ENCODE results near the gene TMCO4. TPM values are rescaled to one million over a fixed set of nuclear protein-coding genes. Genes with fewer than 3 reads are reported as not detected.
A peak's percentile ranks its signal among the peaks of the same experiment; 100 is the strongest.

Gene TMCO4
- total and polyA plus RNA-seq, 8 donors: 12.6 to 25.1 (median 17.3) TPM

GRCh38 chr1:19734472-19734999 lies 65.2 kb downstream of the TMCO4 start:
- no peaks in the 10 kb centered on the region for H3K4me1 ChIP-seq
- TF ChIP-seq, protein P1, sequence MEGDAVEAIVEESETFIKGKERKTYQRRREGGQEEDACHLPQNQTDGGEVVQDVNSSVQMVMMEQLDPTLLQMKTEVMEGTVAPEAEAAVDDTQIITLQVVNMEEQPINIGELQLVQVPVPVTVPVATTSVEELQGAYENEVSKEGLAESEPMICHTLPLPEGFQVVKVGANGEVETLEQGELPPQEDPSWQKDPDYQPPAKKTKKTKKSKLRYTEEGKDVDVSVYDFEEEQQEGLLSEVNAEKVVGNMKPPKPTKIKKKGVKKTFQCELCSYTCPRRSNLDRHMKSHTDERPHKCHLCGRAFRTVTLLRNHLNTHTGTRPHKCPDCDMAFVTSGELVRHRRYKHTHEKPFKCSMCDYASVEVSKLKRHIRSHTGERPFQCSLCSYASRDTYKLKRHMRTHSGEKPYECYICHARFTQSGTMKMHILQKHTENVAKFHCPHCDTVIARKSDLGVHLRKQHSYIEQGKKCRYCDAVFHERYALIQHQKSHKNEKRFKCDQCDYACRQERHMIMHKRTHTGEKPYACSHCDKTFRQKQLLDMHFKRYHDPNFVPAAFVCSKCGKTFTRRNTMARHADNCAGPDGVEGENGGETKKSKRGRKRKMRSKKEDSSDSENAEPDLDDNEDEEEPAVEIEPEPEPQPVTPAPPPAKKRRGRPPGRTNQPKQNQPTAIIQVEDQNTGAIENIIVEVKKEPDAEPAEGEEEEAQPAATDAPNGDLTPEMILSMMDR (IDR thresholded peaks at IDR 0.05): no peak
- no peak overlapping the region for H3K4me3 ChIP-seq
- H3K27me3 ChIP-seq: no peaks in the 10 kb centered on the region
- peak overlapping the region; percentile 22 to 84 (median 53) for H3K27ac ChIP-seq
- 65 to 72% methylated on average over 8 of the region's 8 CpGs for WGBS, 2 donors
- no peaks in the 10 kb centered on the region for H3K9me3 ChIP-seq
- intact Hi-C loops (cut with DNase I): no loop called here
- peak in 2 of 4 donors; percentile 13 to 17 for ATAC-seq
- peaks cover 0 to 14% (median 0%) of the 10 kb centered on the region in 3 donors for H3K36me3 ChIP-seq
- FAIRE-seq: no peak
- peak in 1 of 6 donors; percentile 65 for DNase-seq

- WGBS, 2 donors: 88 to 90% methylated on average over 8 of the region's 8 CpGs
- FAIRE-seq: no peak
- intact Hi-C loops (cut with DNase I): no loop called here
- no peaks in the 10 kb centered on the region for H3K27me3 ChIP-seq
- no peak overlapping the region for H3K4me3 ChIP-seq
- H3K36me3 ChIP-seq: peaks cover 0 to 14% (median 0%) of the 10 kb centered on the region in 3 donors
- H3K9me3 ChIP-seq: no peaks in the 10 kb centered on the region
- H3K27ac ChIP-seq: peak overlapping the region in 2 of 4 donors; percentile 22 to 84
- no peak for DNase-seq
- no peak for ATAC-seq
- TF ChIP-seq, protein P1 (IDR thresholded peaks at IDR 0.05): no peak
- H3K4me1 ChIP-seq: no peaks in the 10 kb centered on the region
These were observed 65.7 kb downstream of the TMCO4 start for GRCh38 chr1:19734056-19734455.

- ATAC-seq (no peak), FAIRE-seq (no peak), DNase-seq (no peak)
- Histone ChIP-seq H3K27ac (no peak overlapping the region), H3K4me3 (no peak overlapping the region), H3K4me1 (no peaks in the 10 kb centered on the region), H3K36me3 (peaks cover 0 to 14% (median 0%) of the 10 kb centered on the region in 3 donors), H3K9me3 (no peaks in the 10 kb centered on the region), H3K27me3 (no peaks in the 10 kb centered on the region)
- intact Hi-C loops (cut with DNase I): no loop called here
- WGBS, 2 donors: 91 to 95% methylated on average over 5 of the region's 5 CpGs
- TF ChIP-seq, protein P1 (IDR thresholded peaks at IDR 0.05): no peak
These were observed 66.1 kb downstream of the TMCO4 start for GRCh38 chr1:19733615-19734014.

- no peak overlapping the region for H3K4me3 ChIP-seq
- ATAC-seq (no peak), DNase-seq (no peak), FAIRE-seq (no peak)
- no peak overlapping the region for H3K27ac ChIP-seq
- no peaks in the 10 kb centered on the region for H3K27me3 ChIP-seq
- H3K9me3 ChIP-seq: no peaks in the 10 kb centered on the region
- H3K36me3 ChIP-seq: peaks cover 0 to 32% (median 0%) of the 10 kb centered on the region in 3 donors
- H3K4me1 ChIP-seq: no peaks in the 10 kb centered on the region
- intact Hi-C loops (cut with DNase I): no loop called here
- TF ChIP-seq, protein P1 (IDR thresholded peaks at IDR 0.05): no peak
- WGBS, 2 donors: 97 to 98% methylated on average over 8 of the region's 8 CpGs
These were observed 68.3 kb downstream of the TMCO4 start for GRCh38 chr1:19731311-19731821.

DNA sequence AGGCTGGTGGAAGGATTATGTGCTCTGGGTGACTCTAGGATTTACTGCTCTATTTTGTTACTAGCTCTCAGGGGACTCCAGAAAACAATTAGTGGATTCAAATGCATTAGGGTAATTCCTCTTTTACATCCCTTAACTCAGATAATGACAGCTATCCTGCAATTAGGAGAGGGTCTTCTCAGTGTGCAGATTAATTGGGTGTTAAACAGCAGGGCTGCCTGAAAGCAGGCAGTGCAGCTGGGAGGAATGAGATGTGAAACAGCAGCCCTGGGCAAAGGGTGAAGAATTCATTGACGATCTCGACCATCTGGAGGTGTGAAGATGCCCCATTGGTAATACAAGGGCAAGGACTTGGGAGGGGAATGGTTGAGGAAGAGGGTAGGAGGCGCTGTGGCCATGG lies 68.9 kb downstream of the TMCO4 start:
- Histone ChIP-seq H3K9me3 (no peaks in the 10 kb centered on the region), H3K36me3 (peaks cover 0 to 35% (median 0%) of the 10 kb centered on the region in 3 donors), H3K4me3 (no peak overlapping the region), H3K27me3 (no peaks in the 10 kb centered on the region), H3K4me1 (no peaks in the 10 kb centered on the region), H3K27ac (no peak overlapping the region)
- FAIRE-seq (no peak), ATAC-seq (no peak), DNase-seq (no peak)
- TF ChIP-seq, protein P1 (IDR thresholded peaks at IDR 0.05): no peak
- intact Hi-C loops (cut with DNase I): no loop called here
- WGBS, 2 donors: 83 to 88% methylated on average over 3 of the region's 3 CpGs
